ENCODE measurements around the gene DOK4.

GRCh38 chr16:57476546-57477410 is 9.5 kb downstream of the DOK4 start:
- TF ChIP-seq EZH2 (IDR thresholded peaks at IDR 0.05): no peak
- no peak for TF ChIP-seq POLR2AphosphoS5 (IDR thresholded peaks at IDR 0.05; ENCODE audit: borderline replicate concordance, low read depth, low read length)
- no peak for TF ChIP-seq FOXP2 (optimal IDR thresholded peaks at IDR 0.05; ENCODE audit: control extremely low read depth, extremely low read length, insufficient read depth)
